ENCODE data around the gene PPFIA3. TPM values are rescaled to one million over a fixed set of nuclear protein-coding genes. Genes with fewer than 3 reads are reported as not detected.
A peak's percentile ranks its signal among the peaks of the same experiment; 100 is the strongest.
"Not testable (repeated sequence)": the region's sequence is repeated elsewhere in the genome, so short reads cannot be mapped to it uniquely, and the experiment has no call there.

The PPFIA3 gene
- total RNA-seq: 3.6 and 5.0 TPM in 2 replicates

DNA sequence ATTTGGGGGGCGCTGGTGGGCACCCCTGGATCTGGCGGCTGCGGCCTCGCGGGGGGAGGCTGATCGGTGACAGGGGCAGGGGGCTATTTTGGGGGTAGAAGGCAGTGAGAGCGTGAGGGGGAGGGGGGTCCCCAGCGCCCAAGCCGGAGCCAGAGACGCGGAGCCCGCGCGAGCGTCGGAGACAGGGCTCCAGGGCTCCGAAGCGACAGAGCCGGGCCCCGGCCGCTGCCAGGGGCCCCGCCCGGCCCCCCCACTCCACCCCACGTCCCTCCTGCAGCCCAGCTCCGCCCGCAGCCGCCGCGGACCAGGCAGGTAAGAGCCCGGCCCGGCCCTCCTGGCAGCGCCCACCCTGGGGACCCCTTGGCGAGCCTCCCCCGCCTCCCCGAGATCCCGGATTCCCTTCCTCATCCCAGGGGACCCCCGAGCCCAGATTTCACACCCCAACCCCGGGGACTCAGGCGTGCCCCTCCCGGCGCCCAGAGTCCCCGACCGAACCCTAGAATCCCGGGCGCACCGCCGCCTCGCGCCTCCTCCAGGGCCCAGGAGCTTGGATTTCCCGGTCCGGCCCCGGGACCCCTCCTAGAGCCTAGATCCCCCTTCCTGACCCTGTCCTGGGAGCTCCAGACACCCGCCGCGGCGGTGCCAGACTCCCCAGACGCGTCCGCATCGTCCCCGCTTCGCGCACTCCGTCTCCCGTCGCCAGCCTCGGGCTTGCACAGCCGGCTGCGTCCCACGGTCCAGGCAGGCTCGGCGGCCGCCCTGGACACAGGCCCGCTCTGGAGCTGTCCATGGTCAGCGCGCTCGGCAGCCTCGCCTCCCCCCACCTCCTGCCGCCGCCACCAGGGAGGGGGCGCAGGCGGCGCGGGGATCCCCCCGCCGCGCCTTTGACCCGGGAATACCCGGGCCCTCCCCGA lies at the start of gene PPFIA3:
PPFIA3 (plus strand) TSS at position 134 of the 914 bp plus-strand sequence. CDS start 8,330 bp downstream, outside the sequence.
- Mint-ChIP-seq H3K4me3 (ENCODE audit: low read depth) (peak within 1 kb of the TSS; percentile 80), H3K4me1 (ENCODE audit: low read depth) (peaks cover 15% of the 10 kb centered on the region), H3K36me3 (ENCODE audit: low read depth) (no peaks in the 10 kb centered on the region), H3K27me3 (ENCODE audit: low read depth) (peaks cover 23% of the 10 kb centered on the region), H3K27ac (peak within 1 kb of the TSS; percentile 74), H3K9me3 (no peaks in the 10 kb centered on the region)
- no peak for DNase-seq (ENCODE audit: low spot score)
- intact Hi-C loops (cut with micrococcal nuclease): loop anchor here (2.0 to 5.0 kb wide), 2 partner anchors 35 to 482 kb away; partner anchors contain the start of genes DBP and SNRNP70

DNA sequence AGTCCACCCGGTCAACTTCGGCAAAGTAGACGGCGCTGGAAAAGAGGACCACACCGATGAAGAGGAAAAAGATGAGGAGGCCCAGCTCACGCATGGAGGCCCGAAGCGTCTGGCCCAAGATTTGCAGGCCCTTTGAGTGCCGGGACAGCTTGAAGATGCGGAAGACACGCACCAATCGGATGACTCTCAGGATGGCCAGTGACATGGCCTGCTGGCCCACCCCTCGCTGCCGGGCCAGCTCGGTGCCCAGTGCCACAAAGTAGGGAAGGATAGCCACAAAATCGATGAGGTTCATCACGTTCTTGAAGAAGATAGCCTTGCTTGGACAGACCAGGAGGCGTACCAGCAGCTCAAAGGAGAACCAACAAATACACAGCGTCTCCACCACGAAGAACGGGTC lies 48.9 kb upstream of the PPFIA3 start:
- H3K4me3 Mint-ChIP-seq (ENCODE audit: low read depth): no peak overlapping the region
- H3K27me3 Mint-ChIP-seq (ENCODE audit: low read depth): peaks cover 63% of the 10 kb centered on the region
- H3K27ac Mint-ChIP-seq: no peak overlapping the region
- intact Hi-C loops (cut with micrococcal nuclease): no loop called here
- DNase-seq (ENCODE audit: low spot score): no peak
- no peaks in the 10 kb centered on the region for H3K36me3 Mint-ChIP-seq (ENCODE audit: low read depth)
- no peaks in the 10 kb centered on the region for H3K9me3 Mint-ChIP-seq
- peaks cover 6% of the 10 kb centered on the region for H3K4me1 Mint-ChIP-seq (ENCODE audit: low read depth)

DNA sequence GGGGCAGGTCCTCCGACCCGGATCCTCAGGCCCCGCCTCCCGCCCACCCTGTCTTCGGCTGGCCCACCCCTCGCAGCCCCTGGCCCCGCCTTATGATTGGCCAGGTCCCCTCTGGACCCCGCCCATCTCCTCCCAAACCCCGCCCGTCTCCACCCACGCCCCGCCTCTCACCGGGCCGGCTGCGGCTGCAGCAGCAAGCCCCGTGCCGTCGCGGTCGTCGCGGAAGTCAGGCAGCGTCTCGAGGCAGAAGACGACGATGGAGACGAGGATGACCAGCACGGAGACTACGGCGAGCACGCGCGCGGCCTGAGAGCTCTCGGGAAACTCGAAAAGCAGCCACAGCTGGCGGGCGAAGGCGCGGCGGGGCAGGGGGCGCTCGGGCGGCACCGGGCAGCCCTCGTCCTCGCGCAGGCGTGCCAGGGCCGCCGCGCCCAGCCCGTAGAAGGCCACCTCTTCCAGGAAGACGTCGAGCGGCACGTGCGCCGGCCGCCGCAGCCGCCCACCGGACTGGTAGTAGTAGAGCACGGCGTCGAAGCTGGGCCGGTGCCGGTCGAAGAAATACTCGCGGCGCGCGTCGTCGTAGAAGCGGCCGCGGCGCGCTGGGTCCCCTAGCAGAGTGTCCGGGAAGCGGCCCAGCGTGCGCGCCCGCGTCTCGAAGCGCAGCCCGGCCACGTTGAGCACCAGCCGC lies 47.3 kb upstream of the PPFIA3 start:
- DNase-seq (ENCODE audit: low spot score): no peak
- H3K9me3 Mint-ChIP-seq: no peaks in the 10 kb centered on the region
- no peak overlapping the region for H3K27ac Mint-ChIP-seq
- intact Hi-C loops (cut with micrococcal nuclease): no loop called here
- peaks cover 6% of the 10 kb centered on the region for H3K4me1 Mint-ChIP-seq (ENCODE audit: low read depth)
- H3K36me3 Mint-ChIP-seq (ENCODE audit: low read depth): no peaks in the 10 kb centered on the region
- no peak overlapping the region for H3K4me3 Mint-ChIP-seq (ENCODE audit: low read depth)
- peaks cover 49% of the 10 kb centered on the region for H3K27me3 Mint-ChIP-seq (ENCODE audit: low read depth)

DNA sequence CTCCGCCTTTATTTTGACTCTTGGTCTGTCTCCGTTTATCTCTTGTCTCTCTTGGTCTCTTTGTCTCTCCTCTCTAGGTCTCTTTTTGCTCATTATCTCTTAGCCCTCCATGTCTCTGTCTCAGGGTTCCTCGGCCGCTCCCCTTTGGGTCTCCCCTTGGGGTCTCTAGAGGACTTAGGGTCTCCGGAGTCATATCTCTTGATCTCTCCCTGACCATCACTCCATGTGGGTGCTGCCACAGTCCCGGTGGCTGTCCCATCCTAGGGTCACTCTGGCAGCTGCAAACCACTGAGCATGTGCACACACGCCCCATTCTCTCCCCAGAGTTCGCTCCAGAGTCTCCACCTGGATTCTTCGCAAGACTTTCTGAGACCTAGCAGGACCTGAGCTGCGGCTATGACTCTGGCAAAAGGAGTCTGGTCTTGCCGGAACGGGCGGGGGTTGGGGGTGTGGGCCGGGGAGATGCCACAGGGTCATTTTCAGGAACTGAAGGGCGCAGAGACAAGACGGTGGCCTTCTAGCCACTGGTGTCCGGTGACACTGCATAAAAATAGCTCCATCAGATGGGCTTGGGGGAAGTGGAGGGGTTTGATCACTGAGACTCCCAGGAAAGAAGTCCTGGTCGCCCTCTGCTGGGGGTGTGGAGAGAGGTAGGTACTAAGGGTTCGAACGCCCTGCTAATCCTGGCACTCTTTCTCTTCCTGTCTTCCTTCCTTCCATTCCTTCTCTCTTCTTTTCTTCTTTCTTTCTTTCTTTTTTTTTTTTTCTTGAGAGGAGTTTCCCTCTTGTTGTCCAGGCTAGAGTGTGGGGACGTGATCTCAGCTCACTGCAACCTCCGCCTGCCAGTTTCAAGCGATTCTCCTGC lies 45.6 kb upstream of the PPFIA3 start:
- H3K9me3 Mint-ChIP-seq: no peaks in the 10 kb centered on the region
- intact Hi-C loops (cut with micrococcal nuclease): no loop called here
- no peak overlapping the region for H3K27ac Mint-ChIP-seq
- H3K4me1 Mint-ChIP-seq (ENCODE audit: low read depth): peaks cover 6% of the 10 kb centered on the region
- H3K27me3 Mint-ChIP-seq (ENCODE audit: low read depth): peaks cover 35% of the 10 kb centered on the region
- no peak for DNase-seq (ENCODE audit: low spot score)
- peak overlapping the region; percentile 1 for H3K4me3 Mint-ChIP-seq (ENCODE audit: low read depth)
- H3K36me3 Mint-ChIP-seq (ENCODE audit: low read depth): no peaks in the 10 kb centered on the region

DNA sequence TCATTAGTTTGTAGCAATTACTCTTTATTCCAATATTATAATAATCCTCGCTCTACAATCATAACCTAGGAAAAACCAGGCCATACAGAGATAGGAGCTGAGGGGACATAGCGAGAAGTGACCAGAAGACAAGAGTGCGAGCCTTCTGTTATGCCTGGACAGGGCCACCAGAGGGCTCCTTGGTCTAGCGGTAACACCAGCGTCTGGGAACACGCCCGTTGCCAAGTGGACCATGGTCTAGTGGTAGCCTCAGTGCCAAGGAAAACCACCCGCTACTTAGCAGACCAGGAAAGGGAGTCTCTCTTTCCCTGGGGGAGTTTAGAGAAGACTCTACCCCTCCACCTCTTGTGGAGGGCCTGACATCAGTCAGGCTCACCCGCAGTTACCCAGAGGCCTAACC lies 44.5 kb upstream of the PPFIA3 start:
- intact Hi-C loops (cut with micrococcal nuclease): loop anchor here (1.0 kb wide), 1 partner anchor 70 kb away; no protein-coding TSS in a partner anchor
- DNase-seq (ENCODE audit: low spot score): not testable (repeated sequence)

DNA sequence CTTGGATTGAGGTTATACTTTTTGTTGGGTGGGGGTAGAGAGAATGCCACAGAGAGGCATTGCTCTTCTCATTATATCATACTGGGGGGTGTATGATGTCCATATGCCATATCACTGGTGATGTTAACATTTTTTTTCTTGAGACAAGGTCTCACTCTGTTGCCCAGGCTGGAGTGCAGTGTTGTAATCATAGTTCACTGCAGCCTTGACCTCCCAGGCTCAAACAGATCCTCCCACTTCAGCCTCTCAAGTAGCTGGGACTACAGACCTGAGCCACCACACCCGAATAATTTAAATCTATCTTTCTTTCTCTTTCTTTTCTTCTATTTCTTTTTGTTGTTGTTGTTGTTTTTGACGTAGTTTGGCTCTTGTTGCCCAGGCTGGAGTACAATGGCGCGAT lies 39.0 kb upstream of the PPFIA3 start:
- Mint-ChIP-seq H3K9me3 (no peaks in the 10 kb centered on the region), H3K27ac (no peak overlapping the region), H3K36me3 (ENCODE audit: low read depth) (no peaks in the 10 kb centered on the region), H3K4me3 (ENCODE audit: low read depth) (no peak overlapping the region), H3K27me3 (ENCODE audit: low read depth) (no peaks in the 10 kb centered on the region), H3K4me1 (ENCODE audit: low read depth) (peaks cover 2% of the 10 kb centered on the region)
- intact Hi-C loops (cut with micrococcal nuclease): no loop called here
- DNase-seq (ENCODE audit: low spot score): no peak

More for the DNA sequence above, 44.5 kb upstream of the PPFIA3 start:
- H3K27ac Mint-ChIP-seq; H3K4me3 Mint-ChIP-seq (ENCODE audit: low read depth); H3K36me3 Mint-ChIP-seq (ENCODE audit: low read depth); H3K9me3 Mint-ChIP-seq; H3K4me1 Mint-ChIP-seq (ENCODE audit: low read depth): not testable (repeated sequence)
- peaks cover 26% of the 10 kb centered on the region for H3K27me3 Mint-ChIP-seq (ENCODE audit: low read depth)

DNA sequence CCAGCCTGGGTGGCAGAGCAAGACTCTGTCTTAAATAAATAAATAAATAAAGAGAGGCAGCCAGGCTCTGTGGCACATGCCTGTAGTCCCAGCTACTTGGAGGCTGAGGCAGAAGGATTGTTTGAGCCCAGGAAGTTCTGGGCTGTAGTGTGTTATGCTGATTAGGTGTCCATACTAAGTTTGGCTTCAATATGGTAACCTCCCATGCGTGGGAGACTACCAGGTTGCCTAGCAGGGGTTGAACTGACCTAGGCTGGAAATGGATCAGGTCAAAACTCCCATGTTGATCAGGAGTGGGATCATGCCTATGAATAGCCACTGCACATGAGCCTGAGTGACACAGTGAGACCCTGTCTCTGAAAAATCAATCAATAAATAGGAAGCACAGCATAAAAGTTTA lies 38.1 kb upstream of the PPFIA3 start:
- Mint-ChIP-seq H3K4me3 (ENCODE audit: low read depth) (no peak overlapping the region), H3K27ac (no peak overlapping the region), H3K27me3 (ENCODE audit: low read depth) (no peaks in the 10 kb centered on the region), H3K36me3 (ENCODE audit: low read depth) (peaks cover 5% of the 10 kb centered on the region), H3K9me3 (no peaks in the 10 kb centered on the region), H3K4me1 (ENCODE audit: low read depth) (peaks cover 4% of the 10 kb centered on the region)
- intact Hi-C loops (cut with micrococcal nuclease): no loop called here
- DNase-seq (ENCODE audit: low spot score): no peak

DNA sequence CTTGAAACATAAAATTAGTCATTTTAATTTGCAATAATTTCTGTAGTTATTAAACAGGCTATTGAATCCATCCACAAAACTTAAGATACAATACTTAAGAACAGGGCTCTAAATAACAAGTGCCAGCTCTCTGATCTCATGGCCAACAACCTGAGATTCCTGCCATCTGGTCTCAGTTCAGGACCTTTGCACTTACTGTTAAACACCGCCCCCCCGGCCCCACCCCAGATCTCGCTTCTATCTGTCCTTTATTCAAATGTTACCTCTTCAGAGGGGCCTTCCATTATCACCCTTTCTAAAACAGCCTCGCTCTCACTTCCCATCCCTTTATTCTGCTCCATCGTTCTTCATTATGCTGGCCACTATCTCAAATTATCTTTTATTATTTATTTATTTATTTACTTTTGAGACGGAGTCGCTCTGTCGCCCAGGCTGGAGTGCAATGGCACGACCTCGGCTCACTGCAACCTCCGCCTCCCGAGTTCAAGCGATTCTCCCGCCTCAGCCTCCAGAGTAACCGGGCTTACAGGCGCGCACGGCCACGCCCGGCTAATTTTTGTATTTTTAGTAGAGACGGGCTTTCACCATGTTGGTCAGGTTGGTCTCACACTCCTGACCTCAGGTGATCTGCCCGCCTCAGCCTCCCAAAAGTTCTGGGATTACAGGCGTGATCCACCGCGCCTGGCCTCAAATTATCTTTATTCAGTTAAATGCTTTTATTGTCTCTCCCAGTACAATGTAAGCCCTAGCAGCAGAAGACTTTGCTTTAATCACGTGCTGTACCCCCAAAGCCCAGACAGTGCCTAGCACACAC lies 34.9 kb upstream of the PPFIA3 start:
- DNase-seq (ENCODE audit: low spot score): no peak
- intact Hi-C loops (cut with micrococcal nuclease): loop anchor here (2.0 kb wide), 1 partner anchor 34 kb away; the partner anchor contains the start of genes C19orf73 and PPFIA3
- H3K36me3 Mint-ChIP-seq (ENCODE audit: low read depth): peaks cover 25% of the 10 kb centered on the region
- peak overlapping the region; percentile 76 for H3K27ac Mint-ChIP-seq
- H3K4me3 Mint-ChIP-seq (ENCODE audit: low read depth): peak overlapping the region; percentile 99
- no peaks in the 10 kb centered on the region for H3K9me3 Mint-ChIP-seq
- H3K4me1 Mint-ChIP-seq (ENCODE audit: low read depth): peaks cover 16% of the 10 kb centered on the region
- no peaks in the 10 kb centered on the region for H3K27me3 Mint-ChIP-seq (ENCODE audit: low read depth)

DNA sequence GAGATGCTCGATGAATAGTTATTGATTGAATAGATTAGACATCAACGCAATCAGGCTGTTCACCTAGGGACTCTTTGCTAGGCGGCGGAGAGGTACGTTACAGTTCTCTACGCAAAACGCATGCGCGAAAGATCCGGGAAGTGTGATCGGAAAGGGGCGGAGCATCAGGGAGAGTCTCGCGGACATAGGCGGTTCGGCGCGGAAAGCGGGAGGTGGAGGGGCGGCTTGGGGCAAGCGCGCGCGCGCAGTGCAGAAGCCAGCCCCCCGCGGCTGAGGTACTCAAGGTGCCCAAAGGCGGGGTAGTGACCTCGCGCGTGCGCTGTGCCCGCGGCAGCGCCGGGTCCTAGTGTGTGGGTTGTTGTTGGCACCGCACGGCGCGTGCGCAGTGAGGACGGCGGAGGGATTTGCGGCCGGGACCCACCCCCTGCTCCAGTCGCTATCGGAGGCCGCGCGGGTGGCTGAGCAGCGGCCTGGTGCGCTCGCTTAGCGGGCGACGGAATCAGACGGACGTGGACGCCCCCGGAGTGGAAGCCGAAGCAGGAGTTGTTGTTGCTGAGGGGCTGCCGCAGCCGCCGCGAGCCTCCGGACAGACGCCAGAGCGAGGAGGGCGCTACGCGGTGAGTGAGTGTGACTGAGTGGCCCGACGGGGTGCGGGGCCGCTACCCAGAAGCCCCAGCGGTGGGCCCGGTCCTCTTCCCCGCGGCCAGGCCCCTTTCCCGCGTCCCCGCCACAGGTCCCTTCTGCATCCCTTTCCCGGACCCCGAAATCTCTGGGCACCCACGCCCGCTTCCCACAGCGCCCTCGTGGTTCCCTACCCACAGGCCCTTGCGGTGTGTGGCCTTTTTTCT lies 34.1 kb upstream of the PPFIA3 start, which contains the start of gene SNRNP70:
SNRNP70 (plus strand) TSS at position 432 of the 848 bp plus-strand sequence. CDS start 964 bp downstream, outside the sequence.
- peak within 1 kb of the TSS; percentile 99 for H3K4me3 Mint-ChIP-seq (ENCODE audit: low read depth)
- peaks cover 31% of the 10 kb centered on the region for H3K36me3 Mint-ChIP-seq (ENCODE audit: low read depth)
- intact Hi-C loops (cut with micrococcal nuclease): loop anchor here (2.0 kb wide), 1 partner anchor 34 kb away; the partner anchor contains the start of genes C19orf73 and PPFIA3

DNA sequence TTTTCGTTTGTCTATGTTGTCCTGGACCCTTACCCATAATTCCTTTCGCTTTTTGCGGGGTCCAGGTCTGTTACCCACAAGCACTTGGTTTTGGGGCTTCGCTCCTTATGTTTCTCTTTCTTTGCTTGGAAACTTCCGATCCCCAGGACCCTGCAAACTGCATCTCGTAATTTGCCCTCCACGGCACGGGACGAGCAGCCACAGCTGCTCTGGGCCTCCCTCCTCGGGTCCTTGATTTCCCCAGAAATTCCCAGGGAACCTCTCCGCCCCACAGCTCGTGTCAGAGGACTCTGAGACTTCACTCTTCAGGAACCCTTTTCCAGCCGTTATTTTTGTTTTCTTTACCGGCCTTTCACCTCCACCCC lies 33.5 kb upstream of the PPFIA3 start:
- H3K27me3 Mint-ChIP-seq (ENCODE audit: low read depth): no peaks in the 10 kb centered on the region
- H3K4me3 Mint-ChIP-seq (ENCODE audit: low read depth): peak overlapping the region; percentile 99

More for the DNA sequence above, 34.1 kb upstream of the PPFIA3 start, which contains the start of gene SNRNP70:
- Mint-ChIP-seq H3K9me3 (no peaks in the 10 kb centered on the region), H3K4me1 (ENCODE audit: low read depth) (peaks cover 18% of the 10 kb centered on the region), H3K27ac (peak within 1 kb of the TSS; percentile 76), H3K27me3 (ENCODE audit: low read depth) (no peaks in the 10 kb centered on the region)
- DNase-seq (ENCODE audit: low spot score): peak; percentile 99

DNA sequence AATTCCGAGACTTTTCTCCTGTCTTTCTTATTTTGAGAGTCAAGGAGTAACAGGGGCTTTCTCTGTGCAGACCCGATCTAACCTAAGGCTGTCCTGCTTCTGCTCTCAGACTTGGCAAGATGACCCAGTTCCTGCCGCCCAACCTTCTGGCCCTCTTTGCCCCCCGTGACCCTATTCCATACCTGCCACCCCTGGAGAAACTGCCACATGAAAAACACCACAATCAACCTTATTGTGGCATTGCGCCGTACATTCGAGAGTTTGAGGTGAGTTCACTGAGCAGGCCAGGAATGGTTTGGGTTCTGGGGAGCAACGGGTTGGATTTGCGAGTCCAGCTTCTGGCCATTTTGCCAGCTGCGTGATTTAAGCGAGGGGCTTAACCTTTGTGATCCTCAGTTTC lies 33.0 kb upstream of the PPFIA3 start:
- H3K27me3 Mint-ChIP-seq (ENCODE audit: low read depth): no peaks in the 10 kb centered on the region
- peaks cover 21% of the 10 kb centered on the region for H3K4me1 Mint-ChIP-seq (ENCODE audit: low read depth)
- DNase-seq (ENCODE audit: low spot score): no peak

More for the DNA sequence above, 33.5 kb upstream of the PPFIA3 start:
- Mint-ChIP-seq H3K27ac (peak overlapping the region; percentile 76), H3K4me1 (ENCODE audit: low read depth) (peaks cover 20% of the 10 kb centered on the region), H3K9me3 (no peaks in the 10 kb centered on the region), H3K36me3 (ENCODE audit: low read depth) (peaks cover 38% of the 10 kb centered on the region)
- DNase-seq (ENCODE audit: low spot score): no peak
- intact Hi-C loops (cut with micrococcal nuclease): loop anchor here (2.0 kb wide), 1 partner anchor 33 kb away; the partner anchor contains the start of genes C19orf73 and PPFIA3

More for the DNA sequence above, 33.0 kb upstream of the PPFIA3 start:
- Mint-ChIP-seq H3K4me3 (ENCODE audit: low read depth) (peak overlapping the region; percentile 99), H3K9me3 (no peaks in the 10 kb centered on the region), H3K27ac (peak overlapping the region; percentile 76), H3K36me3 (ENCODE audit: low read depth) (peaks cover 41% of the 10 kb centered on the region)
- intact Hi-C loops (cut with micrococcal nuclease): no loop called here

Data from activated T-helper 2 cell treated with anti-CD3 and anti-CD28 coated beads, Interferon-gamma antibody, Interleukin-2, Interleukin-4, amounts not matched to agents 10 μg/mL and 5 μg/mL and 100 μg/mL, durations not matched to agents 14 hours and 24 hours and 36 hours (primary cell).